Stimulated activated CD4-positive, alpha-beta T cell treated with anti-CD3 and anti-CD28 coated beads, Interleukin-4, amount 100 ng/mL, for 24 hours (primary cell): ENCODE results near the gene PI4K2B.
"Not testable (repeated sequence)": the region's sequence is repeated elsewhere in the genome, so short reads cannot be mapped to it uniquely, and the experiment has no call there.

Source experiments
- DNase-seq: peaks from one replicate; pipeline ENCODE4 v3.0.0-alpha.2; 2020

PI4K2B gene

DNA sequence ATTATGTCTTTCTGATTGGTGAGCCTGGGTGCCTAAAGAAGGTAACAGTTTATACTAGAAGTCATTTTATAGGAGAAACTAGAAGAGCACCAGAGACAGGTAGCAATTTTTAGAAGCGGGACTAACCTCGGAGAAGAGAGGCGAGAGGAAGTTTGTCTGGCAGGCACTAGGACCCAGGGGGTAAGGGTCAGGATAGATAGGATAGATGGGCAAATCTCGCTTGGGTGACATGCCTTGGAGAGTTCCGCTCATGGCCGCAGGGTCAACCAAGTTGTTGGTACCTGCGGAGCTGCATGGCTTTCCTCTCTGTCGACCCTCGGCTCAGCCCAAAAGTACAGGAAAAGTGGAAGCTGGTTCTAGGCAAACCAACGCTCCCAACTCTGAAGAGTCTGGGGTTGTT lies 11.3 kb downstream of the PI4K2B start:
- no peak for DNase-seq

GRCh38 chr4:25246680-25247611 lies 13.1 kb downstream of the PI4K2B start:
- DNase-seq: no peak

DNA sequence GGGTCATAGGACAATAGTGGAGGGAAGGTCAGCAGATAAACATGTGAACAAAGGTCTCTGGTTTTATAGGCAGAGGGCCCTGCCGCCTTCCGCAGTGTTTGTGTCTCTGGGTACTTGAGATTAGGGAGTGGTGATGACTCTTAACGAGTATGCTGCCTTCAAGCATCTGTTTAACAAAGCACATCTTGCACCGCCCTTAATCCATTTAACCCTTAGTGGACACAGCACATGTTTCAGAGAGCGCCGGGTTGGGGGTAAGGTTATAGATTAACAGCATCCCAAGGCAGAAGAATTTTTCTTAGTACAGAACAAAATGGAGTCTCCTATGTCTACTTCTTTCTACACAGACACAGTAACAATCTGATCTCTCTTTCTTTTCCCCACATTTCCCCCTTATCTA lies 15.0 kb downstream of the PI4K2B start:
- DNase-seq: not testable (repeated sequence)

DNA sequence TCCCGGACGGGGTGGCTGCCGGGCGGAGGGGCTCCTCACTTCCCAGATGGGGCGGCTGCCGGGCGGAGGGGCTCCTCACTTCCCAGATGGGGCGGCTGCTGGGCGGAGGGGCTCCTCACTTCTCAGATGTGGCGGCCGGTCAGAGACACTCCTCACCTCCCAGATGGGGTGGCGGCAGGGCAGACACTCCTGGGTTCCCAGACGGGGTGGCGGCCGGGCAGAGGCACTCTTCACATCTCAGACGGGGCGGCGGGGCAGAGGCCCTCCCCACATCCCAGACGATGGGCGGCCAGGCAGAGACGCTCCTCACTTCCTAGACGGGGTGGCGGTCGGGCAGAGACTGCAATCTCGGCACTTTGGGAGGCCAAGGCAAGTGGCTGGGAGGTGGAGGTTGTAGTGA lies 15.7 kb downstream of the PI4K2B start:
- DNase-seq: not testable (repeated sequence)

- DNase-seq: no peak
Measured at GRCh38 chr4:25252230-25253070, 18.6 kb downstream of the PI4K2B start.

DNA sequence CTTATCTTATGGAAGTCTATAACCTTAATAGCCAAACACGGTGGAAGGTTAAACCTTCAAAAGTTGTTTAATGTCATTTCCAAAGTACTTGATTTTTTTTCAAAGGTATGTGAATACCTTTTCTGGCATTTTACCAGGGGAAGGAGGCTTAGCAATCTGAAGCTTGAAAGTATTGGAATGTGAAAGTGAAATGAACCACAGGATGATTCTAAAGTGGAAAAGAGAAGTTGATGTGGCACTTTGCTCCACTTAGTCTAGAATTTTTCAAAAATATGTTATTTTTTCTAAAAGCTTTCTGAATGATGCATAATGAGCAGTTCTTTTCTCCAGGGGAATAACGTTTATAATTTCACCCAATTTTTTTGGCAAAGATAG lies 19.2 kb downstream of the PI4K2B start:
- no peak for DNase-seq

DNA sequence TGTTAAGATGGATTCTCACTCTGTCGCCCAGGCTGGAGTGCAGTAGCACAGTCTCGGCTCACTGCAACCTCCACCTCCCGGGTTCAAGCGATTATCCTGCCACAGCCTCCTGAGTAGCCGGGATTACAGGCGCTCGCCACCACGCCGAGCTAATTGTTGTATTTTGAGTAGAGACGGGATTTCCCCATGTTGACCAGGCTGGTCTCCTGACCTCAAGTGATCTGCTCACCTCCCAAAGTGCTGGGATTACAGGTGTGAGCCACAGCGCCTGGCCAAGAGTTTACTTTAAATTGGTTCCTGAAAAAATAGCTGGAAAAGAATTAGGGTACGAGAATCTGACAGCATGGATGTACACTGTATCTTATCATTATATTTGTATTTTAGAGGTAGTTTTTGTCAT lies 20.0 kb downstream of the PI4K2B start:
- DNase-seq: not testable (repeated sequence)

DNA sequence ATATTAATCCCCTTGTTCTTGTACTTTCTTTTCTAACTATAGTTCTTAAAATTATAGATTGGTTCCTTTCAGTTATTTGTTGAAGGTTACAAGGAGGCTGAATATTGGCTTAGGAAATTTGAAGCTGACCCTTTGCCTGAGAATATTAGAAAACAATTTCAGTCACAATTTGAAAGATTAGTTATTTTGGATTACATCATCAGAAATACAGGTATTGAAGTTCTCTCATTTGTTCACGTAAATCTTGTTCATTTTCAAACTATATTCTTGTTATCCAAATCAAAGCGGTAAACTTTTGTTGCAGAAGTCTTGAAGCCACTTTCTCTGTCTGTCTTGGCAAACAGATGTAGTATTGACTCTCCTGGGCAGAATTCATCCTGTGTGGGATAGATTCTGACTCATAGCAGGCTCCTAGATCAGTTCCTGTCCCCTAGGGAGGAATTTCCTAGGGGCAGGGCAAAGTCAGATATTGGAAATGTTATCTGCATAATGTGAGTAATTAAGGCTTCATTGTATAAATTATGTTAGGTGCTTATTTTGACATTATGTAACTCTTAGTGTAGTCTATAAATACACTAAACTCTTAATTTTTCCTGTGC lies 25.2 kb downstream of the PI4K2B start:
- no peak for DNase-seq

DNA sequence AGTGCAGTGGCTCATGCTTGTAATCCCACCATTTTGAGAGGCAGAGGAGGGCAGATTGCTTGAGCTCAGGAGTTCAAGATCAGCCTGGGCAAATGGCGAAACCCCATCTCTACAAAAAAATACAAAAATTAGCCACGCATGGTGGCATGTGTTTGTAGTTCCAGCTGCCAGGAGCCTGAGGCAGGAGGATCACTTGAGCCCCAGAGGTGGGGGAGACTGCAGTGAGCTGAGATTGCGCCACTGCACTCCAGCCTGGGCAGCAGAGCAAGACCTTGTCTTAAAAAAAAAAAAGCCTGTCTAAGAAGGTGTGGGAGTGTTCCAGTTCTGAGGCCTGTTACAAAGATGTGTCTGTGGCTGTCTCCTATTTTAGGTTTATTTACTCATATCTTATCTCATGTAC lies 38.0 kb downstream of the PI4K2B start:
- no peak for DNase-seq

GRCh38 chr4:25280210-25280609 lies 46.4 kb downstream of the PI4K2B start:
- no peak for DNase-seq

DNA sequence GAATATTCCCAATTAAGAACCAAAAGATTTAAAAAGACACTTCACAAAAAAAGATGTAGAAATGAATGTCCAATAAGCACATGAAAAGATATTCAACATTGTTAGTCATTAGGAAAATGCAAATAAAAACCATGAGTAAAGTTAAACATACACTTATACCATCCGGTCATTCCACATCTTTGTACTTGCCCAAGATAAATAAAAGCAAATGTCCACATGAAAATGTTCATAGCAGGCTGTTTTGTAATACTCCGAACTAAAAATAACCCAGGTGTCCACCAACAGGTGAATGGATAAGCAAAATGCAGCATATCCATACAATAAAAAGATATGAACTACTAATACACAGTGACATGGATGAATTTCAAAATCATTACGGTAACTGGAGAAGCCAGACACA lies 50.1 kb downstream of the PI4K2B start:
- no peak for DNase-seq

- no peak for DNase-seq
Measured at GRCh38 chr4:25284466-25284865, 50.6 kb downstream of the PI4K2B start.

DNA sequence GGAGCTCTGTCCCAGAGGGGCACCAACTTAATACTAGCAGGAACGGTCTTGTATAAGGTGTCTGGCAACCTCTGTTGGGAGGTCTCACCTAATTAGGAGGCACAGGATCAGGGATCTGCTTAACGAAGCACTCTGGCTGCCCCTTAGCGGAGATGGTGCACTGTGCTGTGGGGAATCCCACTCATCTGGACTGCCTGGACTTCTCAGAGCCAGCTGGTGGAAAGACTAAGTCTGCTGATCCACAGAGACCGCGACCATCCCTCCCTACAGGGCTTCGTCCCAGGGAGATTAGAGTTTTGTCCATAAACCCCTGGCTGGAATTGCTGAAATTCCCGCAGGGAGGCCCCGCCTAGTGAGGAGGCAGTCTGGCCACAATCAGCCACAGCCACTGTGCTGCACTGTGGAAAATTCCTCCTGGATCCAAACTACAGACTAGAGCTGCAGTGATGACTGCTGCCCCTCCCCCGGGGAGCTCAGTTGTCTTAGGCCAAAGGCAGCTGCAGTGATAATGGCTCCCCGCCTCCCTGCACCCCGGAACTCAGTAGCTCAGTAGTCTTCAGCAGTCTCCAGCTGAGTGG lies 56.7 kb downstream of the PI4K2B start:
- no peak for DNase-seq

GRCh38 chr4:25291158-25291733 lies 57.4 kb downstream of the PI4K2B start:
- DNase-seq: no peak

DNA sequence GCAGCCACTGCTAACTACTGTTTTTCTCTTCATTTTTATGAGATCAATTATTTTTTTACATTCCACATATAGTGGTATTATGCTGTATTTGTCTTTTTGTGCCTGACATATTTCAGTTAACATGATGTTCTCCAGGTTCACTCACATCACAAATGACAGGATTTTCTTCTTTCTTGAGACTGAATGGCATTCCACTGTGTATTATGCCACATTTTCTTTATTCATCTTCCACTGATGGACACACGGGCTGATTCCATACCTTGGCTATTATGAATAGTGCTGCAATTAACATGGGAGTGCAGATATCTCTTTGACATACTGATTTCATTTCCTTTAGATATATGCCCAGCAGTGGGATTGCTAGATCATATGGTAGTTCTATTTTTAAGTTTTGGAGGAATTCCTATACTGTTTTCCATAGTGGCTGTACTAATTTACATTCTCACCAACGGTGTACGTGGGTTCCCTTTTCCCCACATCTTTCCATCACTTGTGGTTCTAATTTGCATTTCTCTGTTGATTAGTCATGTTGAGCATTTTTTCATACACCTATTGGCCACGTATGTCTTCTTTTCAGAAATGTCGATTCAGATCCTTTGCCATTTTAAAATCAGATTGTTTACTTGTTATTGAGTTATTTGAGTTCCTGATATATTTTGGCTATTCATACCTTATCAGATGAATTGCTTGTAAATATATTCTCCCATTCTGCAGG lies 63.9 kb downstream of the PI4K2B start:
- DNase-seq: no peak

DNA sequence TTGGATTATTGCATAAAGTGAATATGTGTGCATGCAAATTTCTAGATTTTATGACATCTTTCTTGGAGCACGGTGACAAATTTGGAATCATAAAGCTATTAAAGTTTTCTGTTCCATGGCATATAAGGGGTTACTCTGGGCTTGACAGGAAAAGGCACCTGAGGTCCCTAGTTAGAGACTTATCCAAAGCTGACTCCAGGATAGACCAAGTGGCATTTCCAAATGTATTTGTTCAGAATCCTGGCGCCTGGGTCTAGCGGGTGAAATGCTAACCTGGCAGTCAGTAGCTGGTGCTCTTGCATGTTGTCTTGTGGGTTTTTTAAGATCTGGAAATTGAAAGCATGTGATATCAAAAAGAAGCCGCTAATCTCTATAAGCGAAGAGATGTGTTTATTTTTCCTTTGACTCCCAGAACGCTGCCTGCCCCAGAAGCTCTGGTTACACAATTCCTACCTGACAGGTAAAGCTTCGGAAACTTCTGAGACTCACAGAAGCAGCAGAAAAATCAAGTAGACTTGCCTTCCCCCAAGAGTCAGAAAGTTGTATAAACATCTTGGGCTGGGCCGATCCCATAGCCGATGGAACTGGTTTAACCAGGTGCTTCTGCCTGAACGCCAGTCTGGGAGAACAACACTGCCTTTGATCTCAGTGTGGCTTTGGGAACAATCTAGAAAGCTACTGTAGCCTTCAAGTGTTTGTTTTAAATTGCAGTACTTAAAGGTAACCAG lies 65.8 kb downstream of the PI4K2B start:
- no peak for DNase-seq

DNA sequence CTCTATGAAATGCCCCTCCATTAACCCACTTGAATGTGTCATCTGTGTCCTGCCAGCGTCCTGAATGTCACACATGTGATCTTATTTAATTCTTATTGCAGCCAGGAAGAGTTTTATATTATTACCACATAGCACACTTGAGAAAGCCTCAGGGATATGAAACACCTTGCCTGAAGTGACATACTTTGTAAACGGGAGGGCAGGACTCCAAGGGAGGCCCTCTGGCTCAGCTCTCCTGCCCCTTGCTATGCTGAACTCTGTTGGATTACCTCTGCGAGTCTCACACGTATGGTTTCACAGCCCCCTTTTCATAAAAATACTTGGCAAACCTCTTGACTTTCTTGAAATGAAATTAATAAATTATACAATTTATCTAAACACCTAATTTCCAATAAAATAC lies 67.6 kb downstream of the PI4K2B start:
- no peak for DNase-seq

GRCh38 chr4:25302626-25303025 lies 68.8 kb downstream of the PI4K2B start:
- no peak for DNase-seq

GRCh38 chr4:25303578-25303977 lies 69.7 kb downstream of the PI4K2B start:
- DNase-seq: no peak

- no peak for DNase-seq
Measured at GRCh38 chr4:25306518-25307057, 72.8 kb downstream of the PI4K2B start.

- no peak for DNase-seq
Measured at GRCh38 chr4:25307596-25307995, 73.8 kb downstream of the PI4K2B start.
